GM10847 (cell line): ENCODE measurements around the gene LRBA.

Experiments used
- POLR2A ChIP-seq: IDR thresholded peaks from 2 replicates; pipeline ENCODE4 v1.6.1; 2011; ENCODE audit not compliant: insufficient read length; ENCODE audit errors: extremely low read depth

LRBA gene

GRCh38 chr4:150820409-150820808 is 194.7 kb downstream of the LRBA start:
- no peak for TF ChIP-seq POLR2A

GRCh38 chr4:150818661-150819060 is 196.4 kb downstream of the LRBA start:
- TF ChIP-seq POLR2A, result no peak

- TF ChIP-seq POLR2A, result no peak
Observed at GRCh38 chr4:150817804-150818528, 197.1 kb downstream of the LRBA start.

GRCh38 chr4:150817017-150817416 is 198.1 kb downstream of the LRBA start:
- no peak for TF ChIP-seq POLR2A

GRCh38 chr4:150816491-150816890 is 198.6 kb downstream of the LRBA start:
- no peak for TF ChIP-seq POLR2A

- TF ChIP-seq POLR2A, result no peak
Observed at GRCh38 chr4:150814873-150815272, 200.2 kb downstream of the LRBA start.

GRCh38 chr4:150805183-150806025 is 209.7 kb downstream of the LRBA start:
- no peak for TF ChIP-seq POLR2A

GRCh38 chr4:150801833-150802232 is 213.3 kb downstream of the LRBA start:
- no peak for TF ChIP-seq POLR2A

- no peak for TF ChIP-seq POLR2A
Observed at GRCh38 chr4:150799207-150799606, 215.9 kb downstream of the LRBA start.

GRCh38 chr4:150794706-150795105 is 220.4 kb downstream of the LRBA start:
- no peak for TF ChIP-seq POLR2A

- no peak for TF ChIP-seq POLR2A
Observed at GRCh38 chr4:150789864-150790263, 225.2 kb downstream of the LRBA start.

GRCh38 chr4:150784939-150785338 is 230.1 kb downstream of the LRBA start:
- no peak for TF ChIP-seq POLR2A

- TF ChIP-seq POLR2A, result no peak
Observed at GRCh38 chr4:150784305-150784704, 230.8 kb downstream of the LRBA start.

- TF ChIP-seq POLR2A, result no peak
Observed at GRCh38 chr4:150782921-150783320, 232.2 kb downstream of the LRBA start.

- no peak for TF ChIP-seq POLR2A
Observed at GRCh38 chr4:150782311-150782710, 232.8 kb downstream of the LRBA start.

- TF ChIP-seq POLR2A, result no peak
Observed at GRCh38 chr4:150781191-150781590, 233.9 kb downstream of the LRBA start.
